Rectal smooth muscle tissue (tissue), 1 donor: ENCODE results near the gene NPAS2.

Experiments used
- H3K27ac ChIP-seq: one replicate; pipeline ENCODE4 v1.7.0; 2013; ENCODE audit warnings: low read depth, low read length, inconsistent platforms
- H3K27me3 ChIP-seq: one replicate; pipeline ENCODE4 v1.7.0; 2013; ENCODE audit warnings: low read length; ENCODE audit not compliant: control insufficient read depth, insufficient read depth
- H3K36me3 ChIP-seq: one replicate; pipeline ENCODE4 v1.7.0; 2013; ENCODE audit warnings: low read length; ENCODE audit not compliant: control insufficient read depth, insufficient read depth
- H3K4me1 ChIP-seq: one replicate; pipeline ENCODE4 v1.7.0; 2013; ENCODE audit warnings: low read length; ENCODE audit not compliant: control insufficient read depth, insufficient read depth
- H3K4me3 ChIP-seq: one replicate; pipeline ENCODE4 v1.7.0; 2013; ENCODE audit warnings: low read length
- H3K9ac ChIP-seq: one replicate; pipeline ENCODE4 v1.7.0; 2013; ENCODE audit warnings: low read length

The NPAS2 gene

GRCh38 chr2:100984892-100985307 is 165.0 kb downstream of the NPAS2 start:
- Histone ChIP-seq H3K4me3 (no peak overlapping the region), H3K4me1 (no peaks in the 10 kb centered on the region), H3K27me3 (no peaks in the 10 kb centered on the region), H3K27ac (no peak overlapping the region), H3K36me3 (no peaks in the 10 kb centered on the region), H3K9ac (no peak overlapping the region)

DNA sequence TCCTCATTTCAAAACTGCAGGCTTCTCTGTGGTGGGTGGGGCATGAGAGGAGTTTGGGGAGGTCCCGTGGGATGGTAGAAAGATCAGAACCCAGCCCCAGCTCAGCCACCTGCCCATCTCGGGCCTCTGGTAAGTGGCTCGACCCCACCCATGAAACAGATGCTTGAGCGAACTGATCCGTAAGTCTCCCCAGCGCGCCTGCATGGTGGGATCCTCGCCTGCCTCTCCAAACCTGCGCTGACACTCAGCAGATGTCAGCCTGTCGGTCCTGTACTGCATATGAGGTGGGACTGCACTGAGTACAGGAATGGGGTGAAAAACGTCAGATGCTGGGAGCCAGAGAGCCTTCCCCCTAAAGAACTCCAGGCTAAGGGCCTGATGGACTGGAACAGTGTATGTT is 166.2 kb downstream of the NPAS2 start:
- H3K27me3 ChIP-seq: no peaks in the 10 kb centered on the region
- no peak overlapping the region for H3K4me3 ChIP-seq
- H3K9ac ChIP-seq: no peak overlapping the region
- H3K36me3 ChIP-seq: no peaks in the 10 kb centered on the region
- H3K4me1 ChIP-seq: no peaks in the 10 kb centered on the region
- no peak overlapping the region for H3K27ac ChIP-seq

- no peak overlapping the region for H3K27ac ChIP-seq
- no peak overlapping the region for H3K9ac ChIP-seq
- H3K4me3 ChIP-seq: no peak overlapping the region
- no peaks in the 10 kb centered on the region for H3K27me3 ChIP-seq
- peaks cover 2% of the 10 kb centered on the region for H3K36me3 ChIP-seq
- H3K4me1 ChIP-seq: no peaks in the 10 kb centered on the region
Measured at GRCh38 chr2:100987536-100987935, 167.6 kb downstream of the NPAS2 start.

DNA sequence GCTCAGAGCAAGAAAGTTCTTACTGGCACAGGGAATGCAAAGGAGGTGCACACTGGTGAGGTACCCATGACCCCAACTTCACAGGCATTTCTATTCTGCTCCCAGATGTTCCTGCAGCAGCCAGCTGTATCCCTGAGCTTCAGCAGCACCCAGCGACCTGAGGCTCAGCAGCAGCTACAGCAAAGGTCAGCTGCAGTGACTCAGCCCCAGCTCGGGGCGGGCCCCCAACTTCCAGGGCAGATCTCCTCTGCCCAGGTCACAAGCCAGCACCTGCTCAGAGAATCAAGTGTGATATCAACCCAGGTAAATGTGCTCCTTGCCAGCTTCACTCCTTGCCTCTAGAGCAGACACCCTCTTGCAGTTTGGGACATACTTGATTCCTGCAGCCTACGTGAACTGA is 168.0 kb downstream of the NPAS2 start:
- H3K4me1 ChIP-seq: no peaks in the 10 kb centered on the region
- H3K27me3 ChIP-seq: no peaks in the 10 kb centered on the region
- no peak overlapping the region for H3K27ac ChIP-seq
- H3K9ac ChIP-seq: no peak overlapping the region
- H3K4me3 ChIP-seq: no peak overlapping the region
- H3K36me3 ChIP-seq: peaks cover 2% of the 10 kb centered on the region

GRCh38 chr2:100988630-100989417 is 168.9 kb downstream of the NPAS2 start:
- H3K9ac ChIP-seq: no peak overlapping the region

GRCh38 chr2:100989666-100990065 is 169.7 kb downstream of the NPAS2 start:
- no peaks in the 10 kb centered on the region for H3K4me1 ChIP-seq
- peaks cover 8% of the 10 kb centered on the region for H3K36me3 ChIP-seq
- no peak overlapping the region for H3K9ac ChIP-seq

More at GRCh38 chr2:100988630-100989417, 168.9 kb downstream of the NPAS2 start:
- H3K36me3 ChIP-seq: peaks cover 2% of the 10 kb centered on the region
- no peaks in the 10 kb centered on the region for H3K27me3 ChIP-seq
- H3K27ac ChIP-seq: no peak overlapping the region
- H3K4me1 ChIP-seq: no peaks in the 10 kb centered on the region
- H3K4me3 ChIP-seq: no peak overlapping the region

DNA sequence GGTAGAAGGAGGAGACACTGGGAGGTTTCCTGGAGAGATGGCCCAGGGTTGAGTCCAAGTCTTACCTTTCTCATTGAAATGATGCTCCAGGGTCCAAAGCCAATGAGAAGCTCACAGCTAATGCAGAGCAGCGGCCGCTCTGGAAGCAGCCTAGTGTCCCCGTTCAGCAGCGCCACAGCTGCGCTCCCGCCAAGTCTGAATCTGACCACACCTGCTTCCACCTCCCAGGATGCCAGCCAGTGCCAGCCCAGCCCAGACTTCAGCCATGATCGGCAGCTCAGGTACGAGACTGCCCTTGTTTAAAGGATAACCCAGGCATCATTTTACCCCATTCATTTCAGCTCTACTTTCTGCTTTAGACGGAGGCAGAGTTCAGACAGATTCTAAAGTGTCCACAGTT is 170.2 kb downstream of the NPAS2 start:
- Histone ChIP-seq H3K4me1 (no peaks in the 10 kb centered on the region), H3K36me3 (peaks cover 9% of the 10 kb centered on the region), H3K9ac (no peak overlapping the region), H3K27ac (no peak overlapping the region), H3K4me3 (no peak overlapping the region), H3K27me3 (no peaks in the 10 kb centered on the region)

More at GRCh38 chr2:100989666-100990065, 169.7 kb downstream of the NPAS2 start:
- H3K4me3 ChIP-seq: no peak overlapping the region
- H3K27me3 ChIP-seq: no peaks in the 10 kb centered on the region
- H3K27ac ChIP-seq: no peak overlapping the region

- no peaks in the 10 kb centered on the region for H3K27me3 ChIP-seq
- H3K4me1 ChIP-seq: no peaks in the 10 kb centered on the region
- no peak overlapping the region for H3K4me3 ChIP-seq
- no peak overlapping the region for H3K9ac ChIP-seq
- H3K27ac ChIP-seq: no peak overlapping the region
- peaks cover 9% of the 10 kb centered on the region for H3K36me3 ChIP-seq
Measured at GRCh38 chr2:100990650-100991403, 170.9 kb downstream of the NPAS2 start.

GRCh38 chr2:100991404-100991773 is 171.4 kb downstream of the NPAS2 start:
- H3K27me3 ChIP-seq: no peaks in the 10 kb centered on the region
- no peak overlapping the region for H3K27ac ChIP-seq
- H3K4me1 ChIP-seq: no peaks in the 10 kb centered on the region
- H3K9ac ChIP-seq: no peak overlapping the region
- no peak overlapping the region for H3K4me3 ChIP-seq
- peaks cover 9% of the 10 kb centered on the region for H3K36me3 ChIP-seq

GRCh38 chr2:100992262-100992661 is 172.3 kb downstream of the NPAS2 start:
- Histone ChIP-seq H3K36me3 (peaks cover 9% of the 10 kb centered on the region), H3K4me3 (no peak overlapping the region), H3K27me3 (no peaks in the 10 kb centered on the region), H3K27ac (no peak overlapping the region), H3K4me1 (no peaks in the 10 kb centered on the region), H3K9ac (no peak overlapping the region)

DNA sequence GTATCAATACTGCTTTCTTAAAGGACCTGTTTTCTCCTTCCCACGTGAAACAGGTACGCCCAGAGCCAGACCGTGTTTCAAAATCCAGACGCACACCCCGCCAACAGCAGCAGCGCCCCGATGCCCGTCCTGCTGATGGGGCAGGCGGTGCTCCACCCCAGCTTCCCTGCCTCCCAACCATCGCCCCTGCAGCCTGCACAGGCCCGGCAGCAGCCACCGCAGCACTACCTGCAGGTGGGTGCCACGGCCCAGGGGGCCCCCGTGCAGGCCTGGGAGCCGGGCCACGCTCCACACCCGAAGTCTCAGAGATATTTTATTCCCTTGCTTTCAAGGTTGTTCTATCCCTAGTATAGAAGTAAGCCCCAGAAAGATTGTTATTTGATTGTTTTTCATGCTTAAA is 173.4 kb downstream of the NPAS2 start:
- no peaks in the 10 kb centered on the region for H3K27me3 ChIP-seq
- no peaks in the 10 kb centered on the region for H3K4me1 ChIP-seq
- H3K9ac ChIP-seq: no peak overlapping the region
- no peak overlapping the region for H3K4me3 ChIP-seq
- H3K27ac ChIP-seq: no peak overlapping the region
- peaks cover 9% of the 10 kb centered on the region for H3K36me3 ChIP-seq

DNA sequence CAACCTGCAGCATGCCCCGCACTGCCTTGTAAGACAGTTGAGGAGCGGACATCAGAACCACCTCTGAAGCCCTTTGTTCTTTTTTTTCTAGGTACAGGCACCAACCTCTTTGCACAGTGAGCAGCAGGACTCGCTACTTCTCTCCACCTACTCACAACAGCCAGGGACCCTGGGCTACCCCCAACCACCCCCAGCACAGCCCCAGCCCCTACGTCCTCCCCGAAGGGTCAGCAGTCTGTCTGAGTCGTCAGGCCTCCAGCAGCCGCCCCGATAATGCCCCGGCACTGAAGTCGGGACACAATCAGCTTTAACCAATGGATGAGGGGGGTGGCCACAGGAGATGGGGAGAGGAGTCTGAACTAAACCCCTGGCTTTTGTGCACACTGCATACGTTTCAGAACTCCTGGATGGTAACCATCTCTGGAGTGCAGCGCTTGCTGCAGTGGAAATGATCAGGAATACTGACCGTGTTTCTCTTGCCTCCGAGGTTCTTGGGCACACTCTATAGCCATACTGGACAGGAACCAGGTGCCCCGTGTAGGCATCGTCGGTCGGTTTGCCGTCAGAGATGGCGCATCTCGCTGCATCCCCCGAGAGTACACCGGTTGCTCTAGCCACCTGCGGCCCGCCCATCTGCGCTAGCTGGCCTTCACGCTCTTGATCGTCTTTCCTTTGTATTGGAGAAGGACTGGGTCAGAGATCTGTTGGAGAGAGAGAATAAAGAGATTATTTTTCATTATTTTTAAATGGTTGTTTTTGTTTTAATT is 175.6 kb downstream of the NPAS2 start:
- Histone ChIP-seq H3K27ac (no peak overlapping the region), H3K4me3 (no peak overlapping the region), H3K36me3 (peaks cover 9% of the 10 kb centered on the region), H3K27me3 (no peaks in the 10 kb centered on the region), H3K4me1 (no peaks in the 10 kb centered on the region), H3K9ac (no peak overlapping the region)
